Ishikawa (cell line): ENCODE results near the gene GNPDA1.

Experiments used
- CEBPB ChIP-seq: IDR thresholded peaks from 2 replicates; pipeline ENCODE4 v1.6.1; 2012
- EGR1 ChIP-seq: IDR thresholded peaks from 2 replicates; pipeline ENCODE4 v1.6.1; 2012
- EP300 ChIP-seq: IDR thresholded peaks from 2 replicates; pipeline ENCODE4 v1.6.1; 2012; ENCODE audit warnings: borderline replicate concordance
- NFIC ChIP-seq: IDR thresholded peaks from 2 replicates; pipeline ENCODE4 v1.6.1; 2012
- TAF1 ChIP-seq: IDR thresholded peaks from 2 replicates; pipeline ENCODE4 v1.6.1; 2012; ENCODE audit warnings: low read depth, mild to moderate bottlenecking
- USF1 ChIP-seq: IDR thresholded peaks from 2 replicates; pipeline ENCODE4 v1.6.1; 2012
- YY1 ChIP-seq: IDR thresholded peaks from 2 replicates; pipeline ENCODE4 v1.6.1; 2012; ENCODE audit warnings: low read depth

GRCh38 chr5:142007237-142007544 lies 5.6 kb downstream of the GNPDA1 start:
- TF ChIP-seq USF1 (no peak), CEBPB (no peak), YY1 (no peak), EP300 (no peak), TAF1 (no peak), NFIC (no peak), EGR1 (no peak)
